SH-SY5Y (cell line): ENCODE measurements around the gene ARFGEF3.

Experiments used
- GATA2 ChIP-seq: IDR thresholded peaks from 2 replicates; pipeline ENCODE4 v1.6.1; 2011; ENCODE audit warnings: mild to moderate bottlenecking, low read depth, low read length
- GATA3 ChIP-seq: IDR thresholded peaks from 2 replicates; pipeline ENCODE4 v1.6.1; 2011; ENCODE audit warnings: low read depth, mild to moderate bottlenecking, low read length, moderate library complexity

- no peak for TF ChIP-seq GATA2
- TF ChIP-seq GATA3: no peak
These were observed 86.3 kb downstream of the ARFGEF3 start for GRCh38 chr6:138248011-138248410.
